ENCODE measurements around the gene RUFY2. TPM values are rescaled to one million over a fixed set of nuclear protein-coding genes. Genes with fewer than 3 reads are reported as not detected.

Gene RUFY2
- total RNA-seq, 3 donors from 2014 or later = 20.5 to 28.3 (median 26.1) TPM

DNA sequence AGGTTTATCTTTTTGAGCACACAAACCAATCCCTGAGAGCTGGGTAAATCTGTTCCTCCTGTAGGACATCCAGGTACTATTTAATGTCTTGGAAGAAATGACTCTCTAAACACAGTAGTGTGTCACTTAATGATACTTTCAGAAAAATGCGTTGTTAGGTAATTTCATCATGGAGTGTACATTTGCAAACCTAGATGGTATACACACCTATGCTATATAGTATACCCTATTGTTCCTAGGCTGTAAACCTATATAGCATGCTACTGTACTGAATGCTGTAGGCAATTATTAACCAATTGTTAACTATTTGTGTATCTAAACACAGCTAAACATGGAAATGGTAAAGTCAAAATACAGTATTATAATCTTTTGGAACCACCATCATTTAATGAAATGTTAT lies 10.1 kb downstream of the RUFY2 start:
- TF ChIP-seq, protein P1, sequence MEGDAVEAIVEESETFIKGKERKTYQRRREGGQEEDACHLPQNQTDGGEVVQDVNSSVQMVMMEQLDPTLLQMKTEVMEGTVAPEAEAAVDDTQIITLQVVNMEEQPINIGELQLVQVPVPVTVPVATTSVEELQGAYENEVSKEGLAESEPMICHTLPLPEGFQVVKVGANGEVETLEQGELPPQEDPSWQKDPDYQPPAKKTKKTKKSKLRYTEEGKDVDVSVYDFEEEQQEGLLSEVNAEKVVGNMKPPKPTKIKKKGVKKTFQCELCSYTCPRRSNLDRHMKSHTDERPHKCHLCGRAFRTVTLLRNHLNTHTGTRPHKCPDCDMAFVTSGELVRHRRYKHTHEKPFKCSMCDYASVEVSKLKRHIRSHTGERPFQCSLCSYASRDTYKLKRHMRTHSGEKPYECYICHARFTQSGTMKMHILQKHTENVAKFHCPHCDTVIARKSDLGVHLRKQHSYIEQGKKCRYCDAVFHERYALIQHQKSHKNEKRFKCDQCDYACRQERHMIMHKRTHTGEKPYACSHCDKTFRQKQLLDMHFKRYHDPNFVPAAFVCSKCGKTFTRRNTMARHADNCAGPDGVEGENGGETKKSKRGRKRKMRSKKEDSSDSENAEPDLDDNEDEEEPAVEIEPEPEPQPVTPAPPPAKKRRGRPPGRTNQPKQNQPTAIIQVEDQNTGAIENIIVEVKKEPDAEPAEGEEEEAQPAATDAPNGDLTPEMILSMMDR (IDR thresholded peaks at IDR 0.05) = no peak
- no peaks in the 10 kb centered on the region for H3K36me3 ChIP-seq (ENCODE audit: low read depth)

DNA sequence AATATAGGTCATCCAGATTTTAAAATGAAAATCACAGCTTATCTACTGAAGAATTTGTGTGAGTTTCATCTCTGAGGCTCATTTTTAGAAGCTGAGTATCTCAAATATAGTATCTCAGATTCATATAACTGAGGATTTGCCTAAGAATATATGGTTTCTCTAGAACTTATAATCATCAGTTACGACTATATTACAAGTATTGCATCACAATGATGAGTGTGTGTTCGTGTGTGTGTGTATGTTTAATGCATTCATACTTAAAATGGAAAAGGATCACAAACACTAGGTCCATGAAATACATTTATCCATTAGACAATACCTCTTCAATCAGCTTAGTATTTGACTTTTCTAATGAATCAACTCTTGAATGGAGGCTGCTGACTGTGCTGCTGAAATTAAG lies 21.3 kb downstream of the RUFY2 start:
- Histone ChIP-seq H3K9me3 (no peaks in the 10 kb centered on the region), H3K4me1 (ENCODE audit: low read depth) (no peaks in the 10 kb centered on the region), H3K36me3 (ENCODE audit: low read depth) (peaks cover 6% of the 10 kb centered on the region), H3K4me3 (no peak overlapping the region)
- ATAC-seq (no peak), DNase-seq (no peak)
- intact Hi-C loops (cut with DNase I, micrococcal nuclease) = no loop called here
- TF ChIP-seq, protein P1 (IDR thresholded peaks at IDR 0.05) = no peak

More for the DNA sequence above, 10.1 kb downstream of the RUFY2 start:
- ATAC-seq = peak; percentile 97
- Histone ChIP-seq H3K9me3 (no peaks in the 10 kb centered on the region), H3K4me3 (no peak overlapping the region), H3K4me1 (ENCODE audit: low read depth) (no peaks in the 10 kb centered on the region)
- intact Hi-C loops (cut with DNase I, micrococcal nuclease) = no loop called here
- no peak for DNase-seq

DNA sequence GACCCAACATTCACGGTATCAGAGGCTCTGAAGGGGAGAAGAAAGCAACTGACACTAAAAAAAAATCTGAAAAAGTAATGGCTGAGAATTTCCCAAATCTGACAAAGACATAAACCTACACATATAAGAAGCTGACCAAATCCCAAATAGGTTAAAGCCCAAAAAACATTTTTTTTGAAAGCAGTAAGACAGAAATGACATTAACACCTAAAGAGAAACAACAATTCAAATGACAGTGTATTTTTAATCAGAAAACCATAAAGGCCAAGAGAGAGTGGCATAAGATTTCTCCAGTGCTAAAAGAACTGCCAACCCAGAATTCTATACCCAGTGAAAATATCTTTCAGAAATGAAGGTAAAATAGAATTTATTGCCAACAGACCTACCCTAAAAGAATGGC lies 35.5 kb downstream of the RUFY2 start:
- TF ChIP-seq, protein P1 (IDR thresholded peaks at IDR 0.05) = no peak
- ATAC-seq = no peak
- Histone ChIP-seq H3K4me1 (ENCODE audit: low read depth) (no peaks in the 10 kb centered on the region), H3K9me3 (peaks cover 12% of the 10 kb centered on the region), H3K36me3 (ENCODE audit: low read depth) (no peaks in the 10 kb centered on the region), H3K4me3 (no peak overlapping the region)
- intact Hi-C loops (cut with DNase I, micrococcal nuclease) = no loop called here
- no peak for DNase-seq

DNA sequence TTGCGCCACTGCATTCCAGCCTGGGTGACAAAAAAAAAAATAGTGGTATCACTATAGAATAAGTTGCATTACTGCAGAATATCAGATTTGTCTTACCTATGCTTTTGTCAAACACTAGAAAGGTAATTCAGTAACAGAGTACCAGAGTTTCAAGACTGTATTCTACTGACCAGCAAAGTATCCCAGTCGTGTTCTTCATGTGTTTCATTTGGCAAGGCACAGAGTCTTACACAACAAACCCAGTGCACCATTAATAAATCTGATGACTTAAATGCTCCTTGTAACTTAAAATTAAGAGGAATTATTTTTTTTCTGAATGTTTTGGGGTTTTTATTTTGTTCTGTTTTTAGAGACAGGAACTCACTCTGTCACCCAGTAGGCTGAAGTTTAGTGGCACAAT lies 40.0 kb downstream of the RUFY2 start:
- no peaks in the 10 kb centered on the region for H3K36me3 ChIP-seq (ENCODE audit: low read depth)

DNA sequence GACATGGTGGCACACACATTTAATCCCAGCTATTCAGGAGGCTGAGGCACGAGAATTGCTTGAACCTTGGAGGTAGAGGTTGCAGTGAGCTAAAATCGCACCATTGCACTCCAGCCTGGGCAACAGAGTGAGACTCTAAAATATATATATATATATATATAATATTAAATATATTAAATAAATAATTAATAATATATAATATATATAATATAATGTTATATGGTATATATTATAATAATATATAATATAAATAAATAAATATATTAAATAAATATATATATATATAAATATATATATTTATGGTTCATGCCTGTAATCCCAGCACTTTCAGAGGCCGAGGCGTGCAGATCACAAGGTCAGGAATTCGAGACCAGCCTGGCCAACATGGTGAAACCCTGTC lies 40.5 kb downstream of the RUFY2 start:
- TF ChIP-seq, protein P1 (IDR thresholded peaks at IDR 0.05) = no peak
- no peaks in the 10 kb centered on the region for H3K36me3 ChIP-seq (ENCODE audit: low read depth)
- intact Hi-C loops (cut with DNase I, micrococcal nuclease) = no loop called here

More for the DNA sequence above, 40.0 kb downstream of the RUFY2 start:
- Histone ChIP-seq H3K4me1 (ENCODE audit: low read depth) (no peaks in the 10 kb centered on the region), H3K9me3 (peaks cover 9% of the 10 kb centered on the region), H3K4me3 (no peak overlapping the region)
- intact Hi-C loops (cut with DNase I, micrococcal nuclease) = no loop called here
- DNase-seq (no peak), ATAC-seq (no peak)
- TF ChIP-seq, protein P1 (IDR thresholded peaks at IDR 0.05) = no peak

DNA sequence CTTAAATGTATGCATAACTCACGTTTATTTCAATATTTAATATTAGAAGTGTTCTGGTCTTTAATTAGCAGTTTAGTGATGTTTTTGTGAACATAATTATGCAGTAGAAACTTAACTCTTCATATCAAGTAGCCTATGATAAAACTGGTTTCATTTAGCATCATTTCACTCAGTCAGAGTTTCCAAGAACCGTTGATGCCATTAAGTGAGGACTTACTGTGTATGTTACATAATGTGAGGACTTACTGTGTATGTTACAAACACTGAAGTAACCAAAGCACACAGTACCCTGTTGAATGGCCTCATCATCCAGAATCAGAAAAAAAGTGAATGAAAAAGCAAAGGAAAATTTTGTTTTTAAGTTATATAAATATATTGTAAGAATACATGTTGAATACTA lies 41.5 kb downstream of the RUFY2 start:
- ATAC-seq (no peak), DNase-seq (no peak)
- Histone ChIP-seq H3K9me3 (no peaks in the 10 kb centered on the region), H3K4me1 (ENCODE audit: low read depth) (no peaks in the 10 kb centered on the region), H3K4me3 (no peak overlapping the region), H3K36me3 (ENCODE audit: low read depth) (no peaks in the 10 kb centered on the region)
- TF ChIP-seq, protein P1 (IDR thresholded peaks at IDR 0.05) = no peak
- intact Hi-C loops (cut with DNase I, micrococcal nuclease) = no loop called here

More for the DNA sequence above, 40.5 kb downstream of the RUFY2 start:
- Histone ChIP-seq H3K9me3 (peaks cover 4% of the 10 kb centered on the region), H3K4me1 (ENCODE audit: low read depth) (no peaks in the 10 kb centered on the region), H3K4me3 (no peak overlapping the region)
- ATAC-seq = no peak
- DNase-seq = no peak

Data from mucosa of descending colon (tissue), 3 donors.